HG03159 (cell line): ENCODE measurements around the gene MAFF.
"Not testable (repeated sequence)": the region's sequence is repeated elsewhere in the genome, so short reads cannot be mapped to it uniquely, and the experiment has no call there.

Experiments
- ATAC-seq: cut with Tn5 transposase; IDR thresholded peaks from one replicate; pipeline ENCODE4 v1.9.1; 2021; ENCODE audit warnings: mild to moderate bottlenecking, moderate library complexity; ENCODE audit not compliant: unreplicated experiment

MAFF gene

DNA sequence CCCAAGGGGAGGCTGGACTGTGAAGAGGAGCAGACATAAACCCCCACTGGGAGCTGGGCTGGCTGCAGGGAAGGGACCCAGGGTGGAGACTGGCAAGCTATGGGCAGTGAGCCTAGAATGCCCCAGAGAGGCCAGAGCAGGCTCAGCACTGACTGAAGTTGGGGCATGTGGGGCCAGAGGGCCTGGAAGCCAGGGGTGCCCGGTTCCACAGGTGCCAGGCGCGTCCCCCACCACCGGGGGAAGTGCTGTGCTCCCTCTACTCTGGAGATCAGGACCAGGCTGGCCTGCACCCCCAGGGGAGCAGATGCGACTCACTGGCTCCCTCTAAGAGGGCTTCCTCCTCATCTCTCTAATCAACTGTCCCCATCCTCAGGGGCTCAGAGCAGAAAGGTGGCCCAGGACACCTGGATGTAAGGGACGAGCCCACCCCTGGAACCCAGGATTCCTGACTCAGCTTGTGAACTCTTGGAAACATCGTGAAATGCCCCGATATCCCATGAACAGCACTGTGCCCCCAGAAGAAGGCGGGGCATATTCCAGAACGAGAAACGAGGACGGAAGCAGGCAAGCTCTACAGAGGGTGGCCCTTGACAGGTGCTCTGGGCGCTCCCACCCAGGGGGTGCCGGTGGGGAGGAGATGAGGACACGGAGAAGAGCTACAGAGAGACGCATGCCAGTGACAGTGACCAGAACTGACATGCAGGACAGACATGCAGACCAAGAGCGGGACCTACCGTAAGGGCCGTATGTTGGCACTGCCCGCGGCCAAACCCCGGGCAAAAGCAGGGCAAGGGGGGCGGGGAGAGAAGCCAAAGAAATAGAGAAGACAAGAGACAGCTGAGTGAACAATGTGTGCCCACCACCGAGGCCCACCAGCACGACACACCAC lies 20.4 kb downstream of the MAFF start:
- no peak for ATAC-seq

- ATAC-seq: no peak
Observed at GRCh38 chr22:38222797-38223119, 21.0 kb downstream of the MAFF start.

DNA sequence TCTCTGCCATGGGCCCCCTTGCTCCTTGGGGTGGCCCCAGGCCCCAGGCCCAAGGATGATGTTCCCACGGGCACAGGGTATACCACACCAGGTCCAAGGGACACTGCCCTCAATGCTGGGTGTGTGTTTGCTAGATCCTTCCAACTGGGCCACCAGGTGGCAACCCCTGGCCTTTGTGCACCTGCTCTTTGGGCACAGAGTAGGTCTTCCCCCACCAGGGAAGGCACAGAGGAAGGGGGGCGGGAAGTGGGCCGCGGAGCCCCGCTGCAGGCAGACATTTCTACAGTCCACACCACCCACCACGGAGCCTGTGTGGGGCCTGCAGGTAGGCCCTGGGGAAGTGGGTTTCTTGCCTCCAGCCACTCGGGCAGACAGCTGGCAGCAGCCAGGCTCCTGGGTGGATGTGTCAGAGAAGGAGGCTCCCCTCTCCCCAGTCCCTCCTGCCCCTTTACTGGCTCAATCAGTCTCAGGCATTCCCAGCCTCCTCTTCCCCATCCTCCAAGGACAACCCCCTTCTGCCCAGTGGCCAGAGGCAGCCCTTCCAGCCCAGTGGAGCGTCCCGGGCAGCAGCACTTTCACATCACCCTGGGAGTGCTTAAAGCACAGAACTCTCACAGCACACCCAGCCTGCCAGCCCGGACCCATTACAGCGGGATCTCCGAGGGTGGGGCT lies 21.6 kb downstream of the MAFF start:
- no peak for ATAC-seq

GRCh38 chr22:38226853-38227649 lies 25.3 kb downstream of the MAFF start:
- ATAC-seq: no peak

DNA sequence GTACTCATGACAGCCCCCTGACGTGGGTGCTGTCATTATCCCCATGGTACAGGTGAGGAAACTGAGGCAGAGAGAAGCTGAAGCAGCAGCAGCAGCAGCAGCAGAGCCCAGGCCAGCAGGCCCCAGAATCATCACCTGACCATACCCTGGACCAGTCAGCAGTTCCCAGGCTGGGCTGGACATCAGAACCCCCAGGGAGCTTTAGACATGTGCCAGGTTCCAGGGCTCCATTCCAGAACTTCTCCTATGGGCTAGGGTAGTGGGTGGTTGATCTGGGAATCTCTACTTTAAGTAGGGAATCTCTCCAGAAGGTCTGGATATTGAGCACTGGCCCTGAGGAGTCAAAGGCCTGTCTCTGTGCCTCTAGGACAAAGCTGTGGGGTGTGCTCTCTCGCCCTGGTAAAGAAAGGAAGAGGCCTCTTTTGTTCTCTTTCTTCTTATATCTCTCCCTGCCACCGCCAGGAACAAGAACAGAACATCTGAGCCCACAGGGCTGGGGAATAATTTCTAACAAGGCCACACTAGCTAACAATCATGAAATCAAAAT lies 26.6 kb downstream of the MAFF start:
- ATAC-seq: no peak

- ATAC-seq: no peak
Observed at GRCh38 chr22:38228873-38229740, 27.3 kb downstream of the MAFF start.

DNA sequence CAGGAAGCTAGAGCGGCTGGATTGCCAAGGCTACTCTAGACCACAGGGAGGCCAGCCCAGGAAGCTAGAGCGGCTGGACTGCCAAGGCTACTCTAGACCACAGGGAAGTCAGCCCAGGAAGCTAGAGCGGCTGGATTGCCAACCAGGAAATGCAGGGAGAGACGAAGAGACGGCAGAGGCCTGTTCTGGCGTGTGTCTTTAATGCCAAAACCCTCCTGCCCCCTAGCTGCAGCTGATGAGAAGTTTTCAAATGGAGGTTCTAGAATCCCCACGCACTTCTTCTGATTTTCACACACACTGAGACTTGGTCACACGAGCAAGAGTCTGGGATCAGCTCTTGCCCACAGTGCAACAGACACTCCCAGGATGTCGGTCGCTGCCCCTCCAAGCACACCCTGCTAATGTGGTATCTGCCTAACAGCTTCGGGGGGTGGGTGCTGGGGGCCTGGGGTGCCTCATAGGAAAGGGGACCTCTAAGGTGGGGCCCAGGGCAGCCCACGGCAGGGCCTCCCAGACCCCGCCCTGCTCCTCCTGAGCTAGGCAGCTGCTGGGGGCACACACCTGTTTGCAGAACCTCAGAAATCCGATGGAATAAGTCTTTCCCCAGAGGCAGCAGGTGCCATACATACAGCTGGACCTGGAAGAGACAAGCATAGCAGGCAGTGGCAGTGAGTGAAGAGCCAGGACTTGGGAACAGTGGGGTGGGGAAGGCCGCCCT lies 28.5 kb downstream of the MAFF start:
- no peak for ATAC-seq

GRCh38 chr22:38230916-38231315 lies 29.1 kb downstream of the MAFF start:
- no peak for ATAC-seq

GRCh38 chr22:38232196-38232595 lies 30.4 kb downstream of the MAFF start:
- no peak for ATAC-seq

DNA sequence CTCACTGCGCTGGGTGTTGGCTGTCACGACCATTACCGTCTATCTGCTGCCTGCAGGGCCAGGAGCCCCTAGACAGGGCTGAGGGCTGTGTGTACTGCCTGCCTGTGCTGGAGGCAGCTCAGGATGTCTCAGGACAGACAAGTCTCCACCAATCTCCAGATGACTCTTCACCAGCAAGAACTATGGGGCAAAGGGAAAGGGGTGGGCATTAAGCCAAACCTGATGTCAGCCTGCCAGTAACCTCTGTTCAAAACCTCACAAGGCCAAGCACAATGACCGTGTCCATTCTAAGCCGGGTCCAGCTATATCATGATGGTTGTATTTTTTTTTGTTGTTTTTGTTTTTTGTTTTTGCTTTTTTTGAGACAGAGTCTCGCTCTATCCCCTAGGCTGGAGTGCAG lies 31.6 kb downstream of the MAFF start:
- no peak for ATAC-seq

- ATAC-seq: not testable (repeated sequence)
Observed at GRCh38 chr22:38233856-38234255, 32.1 kb downstream of the MAFF start.

- no peak for ATAC-seq
Observed at GRCh38 chr22:38235240-38235850, 33.6 kb downstream of the MAFF start.

GRCh38 chr22:38236786-38237185 lies 35.0 kb downstream of the MAFF start:
- ATAC-seq: no peak

DNA sequence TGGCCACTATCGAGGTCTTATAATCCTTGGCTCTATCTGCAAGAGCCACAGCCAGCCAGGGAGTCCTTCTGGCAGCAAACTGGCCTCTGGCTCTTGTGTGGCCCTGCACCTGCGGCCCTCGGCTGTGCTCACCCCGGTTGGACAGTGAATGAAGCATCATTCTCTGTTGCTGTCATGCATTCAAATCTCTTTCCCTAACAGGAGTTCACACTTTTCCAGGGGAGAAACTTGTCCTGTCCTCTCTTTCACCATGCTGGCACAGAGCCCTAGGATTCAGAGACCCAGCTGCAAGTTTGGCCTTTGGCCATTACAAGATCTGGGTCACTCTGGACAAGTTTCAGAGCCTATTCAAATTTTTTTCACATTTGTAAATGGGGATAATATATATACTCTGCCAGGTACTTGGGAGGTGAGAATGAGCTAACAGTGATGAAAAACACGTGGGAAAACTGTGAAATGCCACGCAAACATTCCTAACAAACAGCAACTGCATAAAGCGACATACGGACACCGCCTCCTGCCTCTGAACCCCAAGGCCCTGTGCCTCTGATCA lies 36.8 kb downstream of the MAFF start:
- no peak for ATAC-seq

- ATAC-seq: no peak
Observed at GRCh38 chr22:38239101-38239761, 37.4 kb downstream of the MAFF start.

DNA sequence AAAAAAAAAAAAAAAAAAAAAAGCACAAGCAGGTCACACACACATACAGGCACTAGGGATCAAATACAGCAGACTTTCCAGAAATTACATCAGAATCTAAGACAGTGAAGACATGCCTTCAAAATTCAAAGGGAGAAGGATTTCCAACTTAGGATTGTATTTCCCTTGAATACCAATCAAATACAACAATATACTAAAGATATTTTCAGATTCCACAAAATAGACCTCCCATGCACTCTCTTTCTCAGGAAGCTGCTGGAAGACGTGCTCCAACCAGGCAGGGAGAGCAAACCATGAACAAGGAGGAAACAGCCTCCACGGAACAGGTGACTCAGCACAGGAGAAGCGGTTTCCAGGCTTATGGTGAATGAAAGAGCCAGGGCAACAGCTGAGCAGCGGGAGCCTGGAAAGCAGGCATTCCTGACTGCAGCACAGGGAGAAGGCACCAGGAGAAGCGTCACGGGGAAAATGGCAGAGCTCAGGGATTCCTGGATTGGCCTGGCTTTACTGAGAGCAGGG lies 39.0 kb downstream of the MAFF start:
- ATAC-seq: no peak

DNA sequence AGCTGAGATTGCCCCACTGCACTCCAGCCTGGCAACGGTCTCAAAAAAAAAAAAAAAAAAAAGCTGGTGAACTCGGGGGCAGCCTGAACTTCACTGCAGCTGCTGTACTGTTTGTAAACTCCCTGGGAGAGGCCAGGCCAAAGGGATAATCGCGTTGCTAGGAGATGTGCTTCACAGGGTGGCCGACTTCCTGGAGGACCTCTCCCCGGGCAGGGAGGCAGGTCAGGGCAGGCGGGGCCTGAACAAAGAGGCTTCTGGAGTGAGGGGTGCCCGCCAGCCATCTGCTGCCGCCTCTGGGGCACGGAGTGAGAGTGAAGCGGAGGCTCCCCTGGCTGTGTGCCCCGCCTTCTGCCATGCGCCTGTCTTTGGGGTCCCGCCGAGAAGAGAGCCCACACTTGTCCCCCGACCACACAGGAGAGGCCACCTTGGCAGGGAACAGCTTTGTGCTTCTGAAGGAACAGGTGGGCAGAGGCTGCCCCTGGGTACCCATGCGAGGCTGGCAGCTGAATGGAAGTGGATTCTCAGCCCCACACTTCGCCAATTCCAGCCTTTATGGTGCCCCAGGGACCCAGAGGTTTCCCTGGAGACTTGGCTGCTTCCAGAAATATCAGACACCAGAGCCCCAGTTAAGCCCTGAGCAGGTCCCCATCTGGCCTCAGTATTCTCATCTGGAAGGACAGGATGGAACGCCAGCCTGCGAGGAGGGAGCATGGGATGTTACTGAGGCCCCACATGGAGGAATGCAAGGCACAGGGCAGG lies 41.4 kb downstream of the MAFF start:
- ATAC-seq: no peak

DNA sequence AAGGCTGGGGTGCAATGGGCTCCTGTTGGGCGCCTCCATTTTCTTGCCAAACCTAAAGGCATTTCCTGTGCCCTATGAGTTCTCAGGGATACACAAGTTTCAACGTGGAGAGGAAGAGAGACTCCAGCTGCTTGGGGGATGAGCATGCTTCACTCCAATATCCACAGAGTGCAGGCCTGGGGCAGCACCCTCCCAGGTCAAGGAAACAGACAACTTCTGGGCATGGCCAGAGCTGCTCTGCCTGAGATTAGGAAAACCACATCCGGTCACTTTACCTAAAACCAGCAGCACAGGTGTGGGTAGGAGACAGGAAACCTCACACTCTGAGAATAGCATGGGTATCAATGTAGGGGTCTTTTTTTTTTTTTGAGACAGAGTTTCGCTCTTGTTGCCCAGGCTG lies 42.3 kb downstream of the MAFF start:
- no peak for ATAC-seq
